ENCODE results near the gene LYRM4. TPM values are rescaled to one million over a fixed set of nuclear protein-coding genes. Genes with fewer than 3 reads are reported as not detected.
A peak's percentile ranks its signal among the peaks of the same experiment; 100 is the strongest.

LYRM4 gene
- total RNA-seq, 6 experiments from 2014 or later = 5.7 to 11.5 (median 8.5) TPM

- TF ChIP-seq CTCF (IDR thresholded peaks at IDR 0.05) = no peak
- H3K9me3 ChIP-seq = no peaks in the 10 kb centered on the region
- no peak overlapping the region for H3K4me3 ChIP-seq
- no peak for DNase-seq
- ATAC-seq = no peak
- H3K4me1 ChIP-seq = peaks cover 0 to 9% (median 0%) of the 10 kb centered on the region in 4 donors
- intact Hi-C loops (cut with DNase I) = no loop called here
- 84% methylated on average over 7 of the region's 7 CpGs for WGBS (ENCODE audit: insufficient coverage, low coverage, low lambda C conversion rate, missing lambda C conversion rate)
- no peaks in the 10 kb centered on the region for H3K27me3 ChIP-seq
- no peaks in the 10 kb centered on the region for H3K36me3 ChIP-seq
- no peak overlapping the region for H3K27ac ChIP-seq
These were observed 34.9 kb upstream of the LYRM4 start for GRCh38 chr6:5295623-5296022.

GRCh38 chr6:5294392-5295211 is 33.9 kb upstream of the LYRM4 start:
- Histone ChIP-seq H3K36me3 (no peaks in the 10 kb centered on the region), H3K27ac (no peak overlapping the region), H3K9me3 (no peaks in the 10 kb centered on the region), H3K4me3 (no peak overlapping the region), H3K27me3 (no peaks in the 10 kb centered on the region), H3K4me1 (peaks cover 0 to 4% (median 0%) of the 10 kb centered on the region in 4 donors)
- 83% methylated on average over 7 of the region's 11 CpGs for WGBS (ENCODE audit: insufficient coverage, low coverage, low lambda C conversion rate, missing lambda C conversion rate)
- TF ChIP-seq CTCF (IDR thresholded peaks at IDR 0.05) (no peak), POLR2A (IDR thresholded peaks at IDR 0.05) (no peak)
- peak in 2 of 4 donors; percentile 19 to 32 for ATAC-seq
- no peak for DNase-seq
- intact Hi-C loops (cut with DNase I) = no loop called here

- Histone ChIP-seq H3K9me3 (no peaks in the 10 kb centered on the region), H3K27ac (no peak overlapping the region), H3K27me3 (no peaks in the 10 kb centered on the region), H3K4me1 (peaks cover 0 to 4% (median 0%) of the 10 kb centered on the region in 4 donors), H3K4me3 (no peak overlapping the region), H3K36me3 (no peaks in the 10 kb centered on the region)
- WGBS (ENCODE audit: insufficient coverage, low coverage, low lambda C conversion rate, missing lambda C conversion rate) = 22% methylated on average over 2 of the region's 2 CpGs
- TF ChIP-seq CTCF (IDR thresholded peaks at IDR 0.05) = no peak
- no peak for TF ChIP-seq POLR2A (IDR thresholded peaks at IDR 0.05)
- ATAC-seq = peak in 1 of 4 donors; percentile 23
- no peak for DNase-seq
- intact Hi-C loops (cut with DNase I) = no loop called here
These were observed 32.9 kb upstream of the LYRM4 start for GRCh38 chr6:5293692-5294091.

GRCh38 chr6:5292154-5292553 is 31.4 kb upstream of the LYRM4 start:
- TF ChIP-seq POLR2A (IDR thresholded peaks at IDR 0.05) = no peak
- no peak for TF ChIP-seq CTCF (IDR thresholded peaks at IDR 0.05)
- intact Hi-C loops (cut with DNase I) = no loop called here
- 54% methylated on average over 1 of the region's 1 CpG for WGBS (ENCODE audit: insufficient coverage, low coverage, low lambda C conversion rate, missing lambda C conversion rate)

More at GRCh38 chr6:5292154-5292553, 31.4 kb upstream of the LYRM4 start:
- ATAC-seq (no peak), DNase-seq (no peak)
- Histone ChIP-seq H3K9me3 (no peaks in the 10 kb centered on the region), H3K36me3 (no peaks in the 10 kb centered on the region), H3K27ac (no peak overlapping the region), H3K4me3 (no peak overlapping the region), H3K4me1 (peaks cover 0 to 4% (median 0%) of the 10 kb centered on the region in 4 donors), H3K27me3 (no peaks in the 10 kb centered on the region)

All from right lobe of liver (tissue), 6 donors.